ENCODE measurements around the gene KIF6.

- TF ChIP-seq CTCF (IDR thresholded peaks at IDR 0.05) = no peak
- TF ChIP-seq POLR2AphosphoS5 (IDR thresholded peaks at IDR 0.05) = no peak
Observed at GRCh38 chr6:39576556-39577303, 148.5 kb downstream of the KIF6 start.
